K562 (cell line): ENCODE results near the gene MBNL1. TPM values are rescaled to one million over a fixed set of nuclear protein-coding genes. Genes with fewer than 3 reads are reported as not detected.

Experiments
- ATAC-seq: fragments of 200-7000 bp; cut with Tn5 transposase; 3 replicates; pipeline ENCODE4 v1.9.1; 2020; ENCODE audit warnings: moderate library complexity
- BruUV-seq: library from RNA; stranded (reverse); fragments of 400-500 nt; replicated peaks from 2 replicates; lab custom pipeline; 2021; lab: Mats Ljungman, UMichigan
- CTCF ChIA-PET: fragments of 300-600 bp; formaldehyde crosslinking; extraction: SDS; loops from one replicate; lab custom pipeline; 2021; ENCODE audit warnings: low intra/inter-chr PET ratio; lab: Yijun Ruan, JAX
- POLR2A ChIA-PET: fragments of 300-600, 350-650 bp; sonication (Branson Sonifier 250); formaldehyde crosslinking; extraction: SDS; loops from one replicate; lab custom pipeline; 2021; ENCODE audit warnings: antibody characterized with exemption, inconsistent platforms; lab: Yijun Ruan, JAX
- DNase-seq, 4 experiments: peaks; one replicate each; pipeline versions ENCODE4 v3.0.0 to v3.0.0-alpha.2; 2011 to 2018; ENCODE audit warnings: low spot score in 3 of 4, mixed read lengths in 3 of 4; ENCODE audit errors: extremely low read depth in 1 of 4
- FAIRE-seq: peaks from 2 replicates; lab custom pipeline; 2011; peaks lifted over from hg19 to GRCh38; lab: Jason Lieb, UNC
- H2AFZ ChIP-seq: 2 replicates; pipeline ENCODE4 v1.6.0; 2011; ENCODE audit warnings: low read depth, low read length, control low read depth, inconsistent platforms
- H3K27ac ChIP-seq: fragments of 200-600 bp; 3 replicates; pipeline ENCODE4 v1.8.0; 2011; ENCODE audit warnings: low read depth, mild to moderate bottlenecking, control low read depth, inconsistent platforms, low read length, moderate library complexity, mixed read lengths; ENCODE audit errors: extremely low read depth
- H3K27me3 ChIP-seq, 2 experiments: fragments of 300-600 bp in 1 of 2; 2 replicates in 1 of 2; 3 replicates in 1 of 2; pipeline versions ENCODE4 v1.6.0 to v1.8.0; 2011; ENCODE audit warnings: inconsistent platforms in 2 of 2, low read length in 2 of 2, mild to moderate bottlenecking in 1 of 2, mixed read lengths in 1 of 2, moderate library complexity in 1 of 2; ENCODE audit not compliant: control insufficient read depth in 2 of 2, insufficient read depth in 2 of 2
- H3K36me3 ChIP-seq: fragments of 300-600 bp; 3 replicates; pipeline ENCODE4 v1.8.0; 2011; ENCODE audit warnings: mild to moderate bottlenecking, low read length, inconsistent platforms; ENCODE audit not compliant: control insufficient read depth, insufficient read depth
- H3K4me1 ChIP-seq, 2 experiments: fragments of 200-600 bp in 1 of 2; replicated peaks in 1 of 2; 2 replicates in 1 of 2; 3 replicates in 1 of 2; pipeline versions ENCODE4 v1.5.1 to v1.8.0; 2011; ENCODE audit warnings: inconsistent platforms in 2 of 2, low read length in 2 of 2, mild to moderate bottlenecking in 1 of 2, mixed read lengths in 1 of 2, moderate library complexity in 1 of 2; ENCODE audit not compliant: control insufficient read depth in 2 of 2, insufficient read depth in 2 of 2
- H3K4me2 ChIP-seq: 2 replicates; pipeline ENCODE4 v1.6.1; 2011; ENCODE audit warnings: low read length, control low read depth, inconsistent platforms, mixed read lengths; ENCODE audit not compliant: insufficient read depth
- H3K4me3 ChIP-seq: fragments of 200-600 bp; sonication (generic), shearing (Covaris generic); 2 replicates; pipeline ENCODE4 v1.5.1; 2016; ENCODE audit warnings: control low read depth, inconsistent platforms
- H3K79me2 ChIP-seq: fragments of 200-600 bp; 3 replicates; pipeline ENCODE4 v1.8.0; 2011; ENCODE audit warnings: low read length, inconsistent platforms; ENCODE audit not compliant: control insufficient read depth, insufficient read depth
- H3K9ac ChIP-seq, 2 experiments: 2 replicates each; pipeline versions ENCODE4 v1.6.0 to v1.6.1; 2011; ENCODE audit warnings: low read depth in 2 of 2, low read length in 2 of 2, control low read depth in 1 of 2, inconsistent platforms in 1 of 2, mild to moderate bottlenecking in 1 of 2, mixed read lengths in 1 of 2; ENCODE audit not compliant: insufficient read depth in 1 of 2
- H3K9me1 ChIP-seq: one replicate; pipeline ENCODE4 v1.6.0; 2011; ENCODE audit warnings: inconsistent platforms, mild to moderate bottlenecking, low read length, moderate library complexity; ENCODE audit not compliant: control insufficient read depth, insufficient read depth
- H3K9me3 ChIP-seq: replicated peaks from 2 replicates; pipeline ENCODE4 v1.5.1; 2011; ENCODE audit warnings: low read depth, low read length, inconsistent platforms; ENCODE audit not compliant: control insufficient read depth, insufficient read depth
- H4K20me1 ChIP-seq: replicated peaks from 2 replicates; pipeline ENCODE4 v1.6.1; 2011; ENCODE audit warnings: low read length, inconsistent platforms, mixed read lengths; ENCODE audit not compliant: control insufficient read depth, insufficient read depth
- MITF ChIP-seq: IDR thresholded peaks from 2 replicates; pipeline ENCODE4 v1.6.1; 2014; ENCODE audit warnings: antibody characterized with exemption
- TEAD4 ChIP-seq, 2 experiments: sonication (generic) in 1 of 2; formaldehyde crosslinking in 1 of 2; IDR thresholded peaks; 2 replicates each; pipeline versions ENCODE4 v1.6.1 to v1.8.0; 2012 to 2022; ENCODE audit warnings: borderline replicate concordance in 1 of 2, inconsistent platforms in 1 of 2, low read length in 1 of 2, mild to moderate bottlenecking in 1 of 2, missing genetic modification reagents in 1 of 2
- TFAP4 ChIP-seq: sonication (generic); formaldehyde crosslinking; IDR thresholded peaks from 2 replicates; pipeline ENCODE4 v1.8.0; 2022; ENCODE audit warnings: missing genetic modification reagents, mild to moderate bottlenecking, moderate library complexity, borderline replicate concordance
- WGBS: fragments of 100-300 bp; shearing (Covaris generic); methylation state at CpG from one replicate; pipeline ENCODE4 v1.1.6; 2016; ENCODE audit warnings: low coverage, mixed read lengths; ENCODE audit not compliant: insufficient coverage; ENCODE audit errors: missing lambda C conversion rate; 5-methylcytosine and 5-hydroxymethylcytosine counted together
- in situ Hi-C: fragments of 300-500 bp; cut with MboI; formaldehyde crosslinking; loops from 4 replicates; pipeline ENCODE4 v1.15.0; 2018; ENCODE audit warnings: inconsistent platforms, mixed read lengths
- intact Hi-C: fragments of 100-400 bp; cut with micrococcal nuclease; formaldehyde crosslinking; loops from 2 replicates; pipeline ENCODE4 v1.14.2; 2022
- polyA plus RNA-seq, 8 experiments: library from polyadenylated mRNA; depleted of rRNA in 4 of 8; stranded (reverse) in 5 of 8; unstranded in 3 of 8; fragments of >200 nt; fragmentation: Nextera tagmentation in 2 of 8; fragmentation: Illumina TruSeq in 1 of 8; extraction: Ambion mirVana in 2 of 8; extraction: Trizol in 1 of 8; gene quantifications; 2 replicates each; pipeline versions ENCODE4 v1.2.1 to v1.2.3, GENCODE V29; 2011 to 2014; ENCODE audit warnings: inconsistent platforms in 1 of 8, missing spikeins in 1 of 8
- total RNA-seq, 7 experiments: library from RNA; depleted of rRNA in 6 of 7; stranded (reverse); fragments of >200 nt in 6 of 7; fragmentation: Illumina TruSeq in 2 of 7; extraction: Trizol in 2 of 7; gene quantifications; 2 replicates each; pipeline versions ENCODE4 v1.2.1 to v1.2.3, GENCODE V29; 2011 to 2021; ENCODE audit warnings: low replicate concordance in 1 of 7

The MBNL1 gene
- total and polyA plus RNA-seq, 9 of the 15 experiments (the other 6 are each of a cell fraction or from before 2014, with no cell fraction given): 70.3 to 243 (median 220) TPM

- DNase-seq (no peak), ATAC-seq (no peak), FAIRE-seq (no peak)
- Histone ChIP-seq H3K4me3 (no peak overlapping the region), H3K36me3 (0 out of 3 replicates have a peak, but pooled peaks cover 4% of the 10 kb centered on the region), H2AFZ (no peak overlapping the region), H3K4me1 (peaks cover 0 to 15% of the 10 kb centered on the region in 2 experiments; a peak in 3 of 5 replicates), H3K27ac (no peak overlapping the region), H3K9me1 (no peaks in the 10 kb centered on the region), H3K4me2 (no peak overlapping the region), H3K9me3 (peaks cover 5% of the 10 kb centered on the region; the same call in 1 of the 2 replicates), H3K27me3 (no peaks in the 10 kb centered on the region), H3K9ac (no peak overlapping the region), H3K79me2 (no peaks in the 10 kb centered on the region; the same call in 2 of the 3 replicates), H4K20me1 (no peaks in the 10 kb centered on the region)
- ChIA-PET CTCF (no interaction called here), POLR2A (interaction anchor here (0.9 to 2.0 kb wide), 4 partner anchors 10 to 13 kb away, joined by 3 to 4 read pairs (median 4); no protein-coding TSS in a partner anchor)
- intact Hi-C loops (no loop called here), in situ Hi-C loops (no loop called here)
- BruUV-seq: no TSS peak
- 94% methylated on average over 2 of the region's 2 CpGs for WGBS
- TF ChIP-seq TEAD4 (IDR thresholded peaks at IDR 0.05; ENCODE audit: low read length) (no peak), TEAD4 (CRISPR knock-in tag; IDR thresholded peaks at IDR 0.05; ENCODE audit: borderline replicate concordance) (no peak), MITF (no peak), TFAP4 (CRISPR knock-in tag) (no peak)
Observed at GRCh38 chr3:152232679-152233078, 36.0 kb upstream of the MBNL1 start.
